Measurements from ENCODE around the gene LCP2. TPM values are rescaled to one million over a fixed set of nuclear protein-coding genes. Genes with fewer than 3 reads are reported as not detected.

Gene LCP2
- polyA plus RNA-seq, 3 donors: 2.7 to 3.1 (median 3.0) TPM

DNA sequence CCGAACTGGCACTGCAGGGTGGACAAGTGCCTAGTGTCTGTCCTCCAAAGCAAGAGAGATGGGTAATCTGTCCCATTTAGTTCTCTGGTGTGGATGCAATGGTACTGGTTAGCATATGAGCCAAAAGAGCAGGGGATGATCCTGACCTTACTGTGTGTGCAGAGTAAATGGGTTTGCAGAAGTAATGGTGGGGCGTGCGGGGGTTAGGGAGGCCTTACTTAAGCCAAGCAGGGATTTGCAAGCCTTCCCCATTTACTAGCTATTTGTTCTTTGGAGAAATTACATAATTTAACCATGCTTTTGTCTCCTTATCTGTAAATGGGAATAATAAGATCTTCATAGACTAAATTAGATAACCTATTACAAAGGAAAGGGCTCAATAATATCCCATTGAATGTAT is 19.9 kb upstream of the LCP2 start:
- DNase-seq: no peak

DNA sequence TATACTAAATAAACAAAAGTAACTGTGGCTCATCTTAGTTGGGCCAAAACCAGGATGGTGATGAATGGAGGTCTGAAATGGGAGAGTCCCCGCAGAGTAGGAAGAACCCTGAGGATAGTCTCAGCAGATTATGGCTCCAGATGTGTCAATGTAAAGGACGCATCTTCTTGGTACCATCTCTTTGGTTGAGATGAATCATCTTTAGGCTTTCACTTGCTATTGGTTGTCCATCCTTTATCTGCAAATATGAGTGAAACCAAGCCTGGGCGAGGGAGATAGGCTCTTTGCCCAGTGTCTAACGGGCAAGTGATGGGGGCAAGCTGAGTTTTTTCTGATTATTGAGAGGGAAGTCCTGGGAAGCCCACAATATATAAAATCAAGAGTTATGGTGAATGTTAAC is 19.4 kb upstream of the LCP2 start:
- DNase-seq: no peak

DNA sequence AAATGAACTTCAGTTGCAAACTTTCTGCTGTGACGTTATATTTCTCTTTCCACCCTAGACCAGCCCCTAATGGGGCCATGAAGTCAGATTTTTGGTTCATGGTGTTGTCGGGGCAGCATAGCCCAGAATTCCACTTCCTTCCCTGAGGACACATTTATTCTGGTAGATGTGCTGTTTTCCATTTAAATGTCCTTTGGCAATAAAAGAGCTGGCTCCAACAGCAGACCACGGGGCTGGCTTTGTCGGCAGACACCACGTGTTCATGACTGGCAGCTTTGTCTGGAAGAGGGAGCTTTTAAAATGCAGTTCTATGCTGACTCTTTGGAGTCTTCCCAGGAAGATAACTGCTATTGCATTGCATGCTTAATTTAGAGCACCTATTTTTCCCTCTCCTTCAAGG is 17.6 kb upstream of the LCP2 start:
- DNase-seq: peak; percentile 60

DNA sequence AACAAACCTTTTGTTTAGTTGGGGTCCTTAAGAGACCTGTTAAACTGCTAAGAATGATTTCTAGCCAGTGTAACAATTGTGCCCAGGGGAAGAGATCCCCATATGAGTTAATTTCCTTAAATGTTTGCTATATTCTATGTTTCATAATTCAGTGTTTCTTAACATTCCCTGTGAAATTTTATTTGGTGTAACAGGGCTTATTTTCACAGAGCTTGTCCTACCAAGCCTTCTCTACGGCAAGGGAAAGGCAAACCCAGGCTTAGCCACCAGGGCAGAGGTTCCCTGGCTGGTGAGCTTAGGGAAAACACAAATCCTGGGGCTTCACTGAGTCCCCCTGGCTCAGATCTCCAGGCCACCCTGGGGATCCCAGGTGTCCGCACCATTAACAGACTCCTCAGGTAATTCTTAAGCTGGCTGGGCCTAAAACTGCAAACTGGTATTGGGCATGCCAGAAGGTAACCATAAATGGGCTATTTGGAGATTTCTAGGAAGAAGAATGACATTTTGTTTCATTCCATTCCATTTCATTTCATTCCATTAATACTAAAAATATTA is 17.0 kb upstream of the LCP2 start:
- no peak for DNase-seq

DNA sequence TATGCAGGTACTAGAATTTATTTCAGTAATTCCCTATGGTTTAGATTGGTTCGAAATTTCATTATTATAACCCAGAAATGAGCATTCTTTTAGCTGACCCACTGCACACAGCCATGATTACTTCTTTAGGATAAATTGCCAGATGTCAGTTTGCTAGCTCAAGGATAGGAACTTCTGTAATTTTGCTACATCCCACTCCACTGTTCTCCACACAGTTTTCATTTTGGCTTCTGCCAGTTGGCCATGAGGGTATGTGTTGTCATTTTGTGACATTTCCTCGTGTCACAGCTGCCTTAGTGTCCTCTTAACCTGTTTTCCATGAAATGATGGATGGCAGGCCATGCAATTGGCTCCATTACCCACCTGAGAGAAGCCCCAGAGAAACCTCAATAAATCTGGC is 16.2 kb upstream of the LCP2 start:
- DNase-seq: no peak

DNA sequence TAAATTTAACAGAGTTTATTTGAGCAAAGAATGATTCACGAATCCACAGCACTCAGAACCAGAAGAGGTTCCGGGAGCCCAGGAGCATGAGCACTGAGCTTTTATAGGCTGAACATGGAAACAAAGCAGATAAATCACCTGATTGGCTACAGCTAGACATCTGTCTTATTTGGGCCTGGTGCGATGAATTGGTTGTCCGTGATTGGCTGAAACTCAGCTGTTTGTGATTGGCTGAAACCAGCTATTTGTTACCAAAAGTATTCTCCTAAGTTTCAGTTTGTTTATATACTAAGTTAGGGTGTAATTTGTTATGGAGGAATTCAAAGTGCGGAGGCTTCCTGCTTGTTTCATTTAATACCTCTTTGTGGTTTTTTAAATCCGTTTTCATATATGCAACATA is 15.8 kb upstream of the LCP2 start:
- no peak for DNase-seq

DNA sequence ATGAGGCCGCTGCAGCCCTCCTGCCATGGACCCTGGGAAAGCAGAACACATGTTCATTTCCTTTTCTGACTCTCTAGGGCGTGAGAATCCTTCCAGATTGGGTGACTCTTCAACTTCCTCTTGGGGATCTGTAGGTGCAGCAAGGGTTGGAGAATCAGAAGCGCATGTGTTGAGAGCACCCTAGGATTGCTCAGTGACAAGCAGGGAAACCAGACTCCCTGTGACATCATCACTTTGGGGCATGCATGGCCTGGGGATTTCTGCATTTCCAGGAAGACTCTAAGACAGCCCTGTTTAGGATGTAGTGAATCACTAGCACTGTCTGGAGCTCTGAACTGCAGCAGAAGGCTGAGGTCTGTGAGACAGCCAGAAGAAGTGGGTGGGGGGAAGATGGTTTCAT is 15.1 kb upstream of the LCP2 start:
- no peak for DNase-seq

DNA sequence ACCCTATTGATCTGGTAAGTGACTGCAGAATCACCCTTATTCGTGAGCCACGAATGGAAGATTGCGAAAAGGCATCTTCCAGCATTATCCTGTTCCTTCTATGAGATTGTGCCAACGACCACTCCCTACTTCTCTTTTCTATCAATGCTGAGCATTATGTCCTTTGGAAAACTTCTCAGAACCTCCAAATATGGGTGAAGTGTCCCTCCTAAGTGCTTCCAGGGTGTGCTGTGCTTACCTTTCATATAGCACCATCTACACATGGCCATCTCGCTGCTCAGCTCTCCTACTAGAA is 14.7 kb upstream of the LCP2 start:
- no peak for DNase-seq

DNA sequence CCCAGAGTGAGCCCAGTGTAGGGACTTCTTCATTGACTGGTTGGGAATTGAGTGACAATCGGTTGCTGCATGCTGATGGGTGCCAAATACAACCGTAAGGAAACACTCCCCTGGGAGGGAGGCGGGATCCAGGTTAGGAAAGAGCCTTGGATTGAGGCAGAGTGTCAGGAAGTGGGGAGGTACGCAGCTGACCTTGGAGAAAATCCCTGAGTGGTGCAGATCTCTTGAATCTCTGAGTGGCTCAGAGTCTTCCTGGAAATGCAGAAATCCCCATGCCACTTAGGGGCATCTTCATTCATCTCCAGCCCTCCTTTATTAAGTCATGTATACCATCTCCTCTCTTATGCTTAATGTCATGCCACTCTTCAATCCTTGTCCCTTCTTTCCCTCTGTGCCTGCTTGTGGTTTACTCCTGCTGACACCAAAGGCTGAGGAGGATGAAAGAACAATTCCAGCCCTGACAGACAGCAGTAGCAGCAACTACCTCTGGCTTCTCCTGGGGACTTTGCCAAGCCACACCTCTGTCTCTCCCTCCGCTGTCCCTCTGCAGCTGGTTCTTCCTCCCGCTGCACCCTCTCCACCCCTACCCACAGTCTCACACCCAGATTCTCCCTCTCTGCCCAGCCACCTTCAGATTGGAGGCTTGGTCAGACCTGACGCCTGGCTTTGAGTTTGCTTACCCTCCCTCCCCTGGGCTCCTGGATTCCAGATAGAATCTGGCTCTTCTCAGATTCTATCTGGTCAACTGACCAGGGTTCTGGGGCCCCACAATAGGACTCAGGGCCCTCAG is 14.1 kb upstream of the LCP2 start:
- no peak for DNase-seq

DNA sequence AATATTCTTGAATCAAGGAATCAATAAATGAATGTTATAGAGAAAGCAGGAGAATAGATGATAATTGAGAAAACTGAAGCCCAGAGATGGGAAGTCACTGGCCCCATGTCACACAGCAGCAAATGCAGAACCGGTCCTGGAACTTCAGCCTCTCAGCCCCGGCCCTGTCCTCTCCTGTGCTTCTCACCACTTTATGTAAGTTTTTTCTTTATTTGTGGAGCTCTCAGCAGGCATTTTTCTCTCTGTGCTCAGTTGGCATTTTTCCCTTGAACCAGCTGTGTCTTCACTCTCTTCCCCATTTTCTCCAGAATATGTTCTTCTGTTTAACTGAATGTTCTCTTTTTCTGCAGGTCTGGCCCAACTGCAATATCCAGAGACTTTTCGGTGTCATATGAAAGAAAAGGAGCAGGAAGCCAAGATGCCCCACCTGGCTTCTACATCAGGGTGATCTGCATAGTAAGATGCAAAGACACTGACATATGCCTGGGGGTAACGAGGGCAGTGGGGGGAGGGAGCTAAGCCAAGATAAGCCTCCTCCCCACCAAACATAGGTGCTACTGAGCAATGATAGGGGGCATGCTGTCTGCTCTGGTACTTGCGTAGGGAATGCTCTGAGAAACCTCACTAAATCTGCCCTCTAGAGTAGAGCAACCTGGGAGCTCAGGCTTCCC is 12.8 kb upstream of the LCP2 start:
- no peak for DNase-seq

DNA sequence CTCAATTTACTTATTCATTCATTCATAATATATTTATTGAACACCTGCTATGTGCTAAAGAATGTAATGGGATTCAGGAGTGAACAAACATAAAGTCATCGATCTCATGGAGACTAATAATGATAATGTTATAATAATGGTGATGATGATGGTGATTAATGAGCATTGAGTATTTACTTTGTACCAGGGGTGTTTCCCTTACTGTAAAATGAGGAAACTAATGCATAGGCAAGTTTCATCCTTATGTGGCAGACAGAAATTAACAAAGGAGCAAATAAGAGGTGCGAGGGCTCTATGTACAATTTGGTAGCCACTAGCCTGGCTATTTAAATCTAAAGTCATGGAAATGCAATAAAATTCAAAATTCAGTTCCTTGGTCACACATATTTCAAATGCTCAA is 11.1 kb upstream of the LCP2 start:
- DNase-seq: no peak

DNA sequence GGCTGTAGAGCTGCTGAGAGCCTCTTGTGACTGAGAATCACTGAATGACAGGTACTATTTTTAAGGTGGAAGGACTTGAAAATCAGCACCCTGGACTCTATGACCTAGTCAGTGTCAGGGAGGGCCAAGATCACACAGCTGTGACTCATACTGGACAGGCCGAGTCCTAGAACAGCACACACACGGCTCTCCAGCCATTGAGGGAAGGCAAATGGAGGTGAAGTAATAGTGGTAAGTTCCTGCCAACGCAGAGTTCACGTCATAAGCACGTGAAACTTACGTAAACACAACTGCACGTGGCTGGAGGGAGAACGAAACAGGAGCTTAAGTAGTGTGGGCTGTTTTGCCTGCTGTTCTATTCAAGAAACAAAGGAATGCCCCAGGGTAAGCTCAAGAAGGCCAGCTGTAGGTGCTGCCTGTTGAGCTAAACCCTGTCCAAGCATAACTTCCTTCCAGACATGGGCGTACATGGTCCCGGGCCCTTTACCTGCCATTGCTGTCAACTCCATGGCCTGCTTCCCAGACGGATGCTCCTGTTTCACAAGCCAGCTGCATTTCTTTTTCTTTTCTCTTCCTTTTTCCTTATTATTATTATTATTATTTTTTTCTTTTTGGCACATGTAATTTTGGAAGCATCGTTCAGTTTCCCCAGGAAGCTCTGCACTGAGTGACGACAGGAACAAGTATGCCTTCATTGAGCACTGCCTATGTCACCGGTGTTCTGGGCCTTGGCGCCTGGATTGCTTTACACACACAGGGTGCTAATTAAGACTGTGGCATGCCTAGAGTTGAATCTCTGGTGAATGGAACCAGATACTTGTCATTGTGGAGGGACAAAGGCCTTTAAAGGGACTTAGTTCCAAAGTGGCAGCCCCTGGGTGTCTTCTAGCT is 10.2 kb upstream of the LCP2 start:
- no peak for DNase-seq

DNA sequence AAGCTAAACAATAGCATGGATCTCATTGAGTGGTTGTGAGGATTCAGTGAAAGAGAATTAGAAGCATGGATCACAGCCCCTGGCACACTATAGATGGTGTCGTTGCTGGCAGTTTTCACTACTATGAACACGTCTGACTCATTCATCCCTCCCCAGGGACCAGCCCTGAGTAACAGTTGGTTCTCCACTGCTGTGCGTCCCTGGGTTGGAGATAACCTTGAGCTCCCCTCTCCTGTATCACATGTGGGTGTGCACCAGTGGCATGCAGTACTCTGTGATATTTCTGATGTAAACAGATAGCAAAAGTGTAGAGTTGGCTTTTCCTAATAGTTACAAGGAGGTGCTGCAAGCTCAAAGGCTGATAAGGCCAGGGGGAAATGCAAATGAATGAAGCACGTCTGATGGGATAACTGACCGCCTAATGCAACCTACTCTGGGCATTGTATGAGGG is 8.8 kb upstream of the LCP2 start:
- no peak for DNase-seq

DNA sequence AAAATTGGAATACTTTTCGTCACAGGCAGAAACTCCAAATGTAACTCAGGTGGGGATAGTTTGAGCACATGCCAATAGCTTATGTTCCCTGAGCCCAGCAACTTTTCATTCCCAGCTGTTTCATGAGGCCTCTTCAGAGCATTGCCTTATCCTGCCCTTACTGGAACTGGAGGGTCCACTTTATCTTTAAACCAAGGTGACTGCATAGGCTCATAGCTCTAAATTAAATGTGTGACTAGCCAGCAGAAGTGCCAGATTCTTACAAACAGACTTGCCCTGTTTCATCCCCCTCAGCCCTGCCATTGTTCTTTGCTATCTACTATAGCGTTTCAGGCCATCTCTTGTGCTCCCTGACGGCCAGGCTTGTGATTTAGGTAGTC is 8.1 kb upstream of the LCP2 start:
- DNase-seq: no peak

DNA sequence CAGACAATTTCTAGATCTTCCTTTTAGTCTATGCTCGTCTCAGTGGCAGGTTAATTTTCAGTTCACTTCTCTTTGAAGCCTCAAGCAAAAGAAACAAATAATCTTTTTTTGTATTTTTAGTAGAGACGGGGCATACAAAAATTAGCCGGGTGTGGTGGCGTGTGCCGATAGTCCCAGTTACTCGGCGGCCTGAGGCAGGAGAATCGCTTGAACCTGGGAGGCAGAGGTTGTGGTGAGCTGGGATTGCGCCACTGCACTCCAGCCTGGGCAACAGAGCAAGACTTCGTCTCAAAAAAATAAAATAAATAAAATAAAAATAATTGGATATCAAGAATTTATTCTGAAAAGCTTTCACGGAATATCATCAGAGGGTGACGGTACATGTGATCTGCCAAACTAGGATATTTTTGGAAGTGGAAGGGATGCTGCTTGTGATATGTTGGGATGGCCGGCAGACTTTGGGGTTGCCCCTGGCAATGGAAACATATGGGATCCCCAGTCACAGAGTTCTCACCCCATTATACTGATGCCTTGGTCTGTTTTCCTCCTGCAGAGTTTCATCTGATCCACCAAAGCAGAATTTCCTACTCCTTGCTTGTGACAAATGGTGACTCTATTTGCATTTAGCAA is 7.6 kb upstream of the LCP2 start:
- DNase-seq: no peak

DNA sequence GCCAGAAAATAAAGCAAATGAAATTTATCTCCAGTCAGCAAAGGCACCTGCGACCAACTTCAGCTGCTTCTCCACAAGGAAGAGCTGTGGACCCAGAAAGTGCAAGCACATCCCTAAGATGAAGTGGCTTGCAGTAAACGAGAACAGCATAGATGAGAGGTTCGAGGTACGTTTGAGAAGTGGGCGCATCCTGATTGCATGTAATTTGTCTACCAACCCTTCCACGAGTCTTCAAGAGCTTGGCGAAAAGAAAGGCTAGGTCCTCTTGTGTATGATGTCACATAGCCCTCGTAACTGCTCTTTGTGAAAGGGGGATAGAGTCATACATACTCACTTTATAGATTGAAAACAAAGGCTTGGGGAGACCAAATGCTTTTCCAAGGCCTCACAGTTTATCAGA is 6.0 kb upstream of the LCP2 start:
- DNase-seq: no peak

DNA sequence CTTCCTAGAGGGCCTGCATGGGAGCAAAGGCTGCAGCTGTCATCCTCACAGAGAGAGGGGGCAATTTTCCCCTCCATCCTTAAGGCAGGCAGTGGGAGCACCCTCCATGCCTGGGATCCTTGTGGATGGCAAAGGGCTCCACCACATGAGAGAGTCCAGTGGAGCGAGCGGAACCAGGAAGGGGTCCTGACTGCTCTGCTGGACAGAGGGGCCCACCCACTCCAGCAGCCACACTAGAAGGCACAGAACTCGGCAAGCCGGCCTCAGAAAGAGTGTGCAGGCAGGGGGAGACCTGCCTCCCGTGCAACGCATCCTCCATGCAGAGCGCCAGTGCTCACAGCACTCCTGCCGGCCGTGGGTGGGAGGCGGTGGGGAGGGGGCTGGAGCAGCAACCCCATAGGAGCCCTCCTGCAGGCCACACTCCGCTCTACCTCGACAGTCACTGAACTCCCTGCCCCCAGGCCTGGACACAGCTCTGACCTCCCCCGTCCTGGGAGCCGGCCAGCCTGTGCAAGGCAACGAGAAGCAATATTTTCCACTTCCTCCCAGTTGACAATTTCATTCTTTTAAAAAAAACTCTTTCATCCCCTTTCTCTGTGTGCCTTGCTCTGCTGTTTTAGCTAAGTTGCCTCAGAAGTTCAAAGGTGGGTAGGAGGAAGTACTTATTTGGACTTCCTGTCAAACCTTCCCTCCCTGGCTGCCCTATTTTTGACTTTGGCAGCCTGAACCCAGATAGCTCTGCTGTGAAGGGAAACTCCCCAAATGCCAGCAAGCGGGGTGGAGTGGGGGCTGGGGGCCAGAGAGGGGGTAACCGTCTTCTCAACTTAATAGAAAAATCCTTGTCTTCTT is 5.3 kb upstream of the LCP2 start:
- DNase-seq: peak; percentile 44

DNA sequence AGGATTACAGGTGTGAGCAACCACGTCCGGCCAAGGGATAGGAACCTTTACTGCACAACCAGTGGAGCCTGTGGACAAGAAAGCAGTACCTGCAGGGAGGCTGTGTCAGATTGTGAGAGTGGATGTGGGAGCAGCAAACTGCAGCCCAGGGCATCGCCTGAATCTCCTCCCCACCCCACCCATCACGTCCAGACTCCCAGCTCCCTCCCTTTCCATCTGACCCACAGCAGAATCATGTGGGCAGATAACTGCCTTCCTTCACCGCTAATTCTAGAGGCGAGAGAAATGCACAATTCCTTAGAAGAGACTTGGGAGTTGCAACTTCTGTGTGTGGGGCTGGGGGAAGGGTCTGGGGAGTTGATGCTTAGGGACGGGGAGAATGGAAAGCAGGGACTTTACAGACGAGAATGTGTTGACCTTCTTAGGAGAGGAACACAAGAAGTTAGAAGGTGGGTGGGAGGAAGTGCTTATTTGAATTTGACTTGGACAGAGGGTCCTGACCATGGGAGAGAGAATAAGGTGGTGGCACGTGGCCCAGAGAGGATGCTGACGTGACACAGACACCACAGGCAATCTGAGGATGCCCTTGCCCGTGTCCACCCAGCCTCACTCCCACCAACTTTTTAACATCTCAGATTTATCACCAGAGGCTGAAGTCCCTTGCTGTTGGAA is 4.5 kb upstream of the LCP2 start:
- no peak for DNase-seq

DNA sequence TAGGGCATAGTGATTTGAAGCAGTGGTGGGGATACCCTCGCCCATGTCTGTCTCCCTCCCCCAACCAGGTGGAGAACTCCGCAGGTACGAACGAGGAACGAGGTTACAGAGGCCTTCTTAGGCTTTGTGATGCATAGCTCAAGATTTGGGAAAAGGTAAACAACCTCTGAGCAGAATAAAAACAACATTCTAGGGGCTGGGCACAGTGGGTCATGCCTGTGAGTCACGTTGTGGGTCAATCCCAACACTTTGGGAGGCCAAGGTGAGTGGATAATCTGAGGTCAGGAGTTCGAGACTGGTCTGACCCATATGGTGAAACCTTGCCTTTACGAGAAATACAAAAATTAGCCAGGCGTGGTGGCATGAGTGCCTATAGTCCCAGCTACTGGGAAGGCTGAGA is 3.6 kb upstream of the LCP2 start:
- no peak for DNase-seq

DNA sequence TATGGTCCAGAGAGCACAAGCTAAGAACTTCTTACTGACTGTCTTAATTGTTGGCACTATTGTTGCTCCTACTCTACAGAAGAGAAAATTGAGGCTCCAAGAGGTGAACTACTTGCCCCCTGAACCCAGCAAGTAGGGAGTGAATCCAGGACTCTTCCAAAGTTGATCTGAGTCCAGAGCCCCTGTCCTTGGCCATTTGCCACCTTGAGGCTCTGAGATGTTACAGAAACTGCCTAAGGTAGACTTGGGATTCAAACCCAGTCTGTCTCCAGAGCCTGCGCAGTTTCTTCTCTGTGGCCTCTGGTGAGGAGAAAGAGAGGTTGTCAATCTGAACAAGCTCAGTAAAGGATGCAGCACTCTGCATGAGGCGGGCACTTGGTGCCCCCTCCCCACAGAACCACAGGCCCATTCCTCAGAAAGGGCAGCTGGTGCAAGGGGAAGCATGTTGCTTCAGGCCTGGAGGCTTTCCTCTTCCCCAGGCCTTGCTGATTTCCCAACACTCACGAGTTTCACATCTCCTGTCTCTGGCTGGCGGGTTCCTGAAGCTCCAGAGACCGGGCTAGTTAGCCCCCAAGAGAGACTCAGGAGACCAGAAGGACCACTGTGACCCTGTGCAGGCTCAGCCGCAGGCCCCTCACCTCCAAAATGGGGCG is 2.9 kb upstream of the LCP2 start:
- no peak for DNase-seq
